T-helper 1 cell treated with Interleukin-12 subunit alpha and Interleukin-12 subunit beta and Interleukin-4 antibody, amounts not matched to agents 30 ng/mL and 1 ng/mL, for 36 hours (primary cell): ENCODE results near the gene HACL1. TPM values are rescaled to one million over a fixed set of nuclear protein-coding genes. Genes with fewer than 3 reads are reported as not detected.

Source experiments
- intact Hi-C: fragments of 100-400 bp; cut with micrococcal nuclease; formaldehyde crosslinking; loops from one replicate; pipeline ENCODE4 v1.15.1; 2024
- total RNA-seq: library from RNA; stranded (reverse); gene quantifications from 2 replicates; pipeline ENCODE4 v1.2.3, GENCODE V29; 2022

HACL1 gene
- total RNA-seq, 1 donor from 2014 or later: 20.6 TPM

GRCh38 chr3:15531346-15531745 lies 70.0 kb downstream of the HACL1 start:
- intact Hi-C loops: no loop called here

GRCh38 chr3:15528854-15529537 lies 72.4 kb downstream of the HACL1 start:
- intact Hi-C loops: no loop called here

DNA sequence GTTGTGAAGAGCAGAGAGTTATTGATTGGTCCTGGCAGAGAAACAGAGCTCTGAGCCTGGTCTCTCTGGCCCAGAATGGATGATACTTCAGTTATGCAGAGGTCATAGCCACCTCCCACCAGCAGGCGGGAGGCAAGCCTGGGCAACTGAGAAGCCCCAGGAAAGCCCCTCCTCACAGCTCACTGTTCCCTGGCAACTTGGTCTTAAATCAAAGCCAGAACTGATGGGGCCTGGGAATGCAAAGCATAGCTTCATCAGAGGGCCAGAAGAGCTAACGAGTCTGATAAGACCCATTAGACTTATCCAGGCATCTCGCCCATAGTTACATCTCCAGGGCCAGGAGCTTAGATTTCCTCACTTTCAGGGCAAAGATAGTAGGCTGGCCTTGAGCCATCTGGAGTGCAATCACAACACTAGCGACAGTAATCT lies 74.3 kb downstream of the HACL1 start:
- intact Hi-C loops: loop anchor here (1.0 kb wide), 1 partner anchor 8 kb away; no protein-coding TSS in a partner anchor

DNA sequence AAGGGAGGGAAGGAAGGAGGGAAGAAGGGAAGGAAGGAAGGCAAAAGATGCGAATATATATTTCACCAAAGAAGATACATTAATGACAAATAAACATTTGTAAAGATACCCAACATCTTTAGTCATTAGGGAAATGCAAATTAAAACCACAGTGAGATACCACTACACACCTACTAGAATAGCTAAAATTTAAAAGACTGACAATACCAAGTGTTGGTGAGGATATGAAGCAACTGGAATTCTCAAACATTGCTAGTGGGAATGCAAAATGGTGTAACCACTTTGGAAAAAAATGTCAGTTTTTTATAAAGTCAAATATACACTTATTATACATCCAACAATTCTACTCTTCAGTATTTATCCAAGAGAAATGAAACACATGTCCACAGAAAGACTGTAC lies 75.6 kb downstream of the HACL1 start:
- intact Hi-C loops: no loop called here

DNA sequence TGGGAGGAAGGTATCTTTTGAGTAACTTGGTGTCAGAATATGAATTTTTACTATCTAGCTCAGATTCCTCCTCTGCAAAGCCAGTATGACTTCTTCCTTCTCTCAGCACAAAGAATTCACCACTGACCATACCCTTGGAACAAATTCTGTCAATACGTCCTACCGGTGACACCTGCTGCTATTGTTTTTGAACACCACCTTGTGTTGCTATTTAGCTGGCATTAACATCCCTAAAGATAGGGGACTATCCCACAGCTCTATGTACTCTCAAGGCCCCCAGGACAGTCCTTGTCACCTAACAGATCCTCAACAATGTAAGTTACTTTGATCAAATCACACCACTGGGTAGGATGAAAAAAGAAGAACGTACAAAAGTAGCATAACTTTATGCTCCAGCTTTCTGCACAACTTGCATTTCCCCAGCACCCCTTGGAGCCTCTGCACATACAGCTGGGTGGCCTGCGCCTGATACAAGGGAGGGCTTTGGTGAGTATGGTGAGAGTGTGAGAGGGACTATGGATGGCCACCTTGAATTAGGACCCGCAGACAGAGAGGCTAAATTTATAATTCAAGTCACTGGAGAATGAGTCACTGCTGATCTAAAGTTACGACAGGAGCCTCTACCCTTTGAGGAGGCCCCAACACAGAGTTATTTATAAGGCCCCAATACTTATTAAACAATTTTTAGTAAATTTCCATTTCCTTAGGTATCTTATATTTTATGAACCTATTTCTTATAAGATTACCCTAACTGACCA lies 77.5 kb downstream of the HACL1 start:
- intact Hi-C loops: no loop called here

DNA sequence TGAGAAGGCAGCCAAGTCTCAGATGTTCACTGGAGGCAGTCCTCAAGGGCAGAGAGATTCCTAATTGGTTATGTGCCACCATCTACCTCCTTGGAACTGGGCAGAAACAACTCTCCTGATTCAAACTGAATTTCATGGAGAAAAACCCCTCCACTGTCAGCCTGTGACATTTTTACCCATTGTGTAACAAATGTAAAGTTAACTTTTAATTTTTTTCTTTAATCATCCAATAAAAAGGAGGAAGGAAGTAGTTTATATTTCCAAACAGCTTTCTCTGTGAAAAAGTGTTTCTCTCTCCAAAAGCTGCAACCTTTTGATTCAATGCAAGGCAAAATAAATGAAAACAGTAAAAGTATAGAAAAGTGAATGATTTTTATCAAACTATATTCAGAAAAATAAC lies 79.4 kb downstream of the HACL1 start:
- intact Hi-C loops: no loop called here

DNA sequence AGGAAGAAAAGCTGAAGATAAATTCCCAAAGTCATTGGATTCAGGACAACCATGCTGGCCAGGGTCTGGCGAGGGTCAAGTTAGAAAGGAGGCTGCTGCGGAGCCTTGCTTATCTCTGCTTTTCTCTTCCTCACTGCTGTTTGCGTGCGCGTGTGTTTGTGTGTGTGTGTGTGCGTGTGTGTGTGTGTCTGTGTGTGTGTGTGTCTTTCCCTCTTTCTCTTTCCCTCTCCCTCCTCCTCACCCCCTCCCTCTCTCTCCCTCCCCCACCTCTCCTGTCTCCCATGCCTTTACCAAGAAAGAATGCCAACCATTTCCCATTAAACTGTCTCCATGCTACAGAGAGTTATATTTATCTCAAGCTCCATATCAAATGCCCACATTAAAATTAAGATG lies 79.8 kb downstream of the HACL1 start, which contains the start of gene COLQ:
Gene COLQ (minus strand): TSS at position 134 of the 393 bp plus-strand sequence. CDS start 81 bp downstream, at position 53.
- intact Hi-C loops: no loop called here

GRCh38 chr3:15520804-15521572 lies 80.4 kb downstream of the HACL1 start:
- intact Hi-C loops: no loop called here

GRCh38 chr3:15520185-15520584 lies 81.2 kb downstream of the HACL1 start:
- intact Hi-C loops: no loop called here

GRCh38 chr3:15519096-15519495 lies 82.3 kb downstream of the HACL1 start:
- intact Hi-C loops: no loop called here

- intact Hi-C loops: no loop called here
Observed at GRCh38 chr3:15514663-15515340, 86.6 kb downstream of the HACL1 start.

DNA sequence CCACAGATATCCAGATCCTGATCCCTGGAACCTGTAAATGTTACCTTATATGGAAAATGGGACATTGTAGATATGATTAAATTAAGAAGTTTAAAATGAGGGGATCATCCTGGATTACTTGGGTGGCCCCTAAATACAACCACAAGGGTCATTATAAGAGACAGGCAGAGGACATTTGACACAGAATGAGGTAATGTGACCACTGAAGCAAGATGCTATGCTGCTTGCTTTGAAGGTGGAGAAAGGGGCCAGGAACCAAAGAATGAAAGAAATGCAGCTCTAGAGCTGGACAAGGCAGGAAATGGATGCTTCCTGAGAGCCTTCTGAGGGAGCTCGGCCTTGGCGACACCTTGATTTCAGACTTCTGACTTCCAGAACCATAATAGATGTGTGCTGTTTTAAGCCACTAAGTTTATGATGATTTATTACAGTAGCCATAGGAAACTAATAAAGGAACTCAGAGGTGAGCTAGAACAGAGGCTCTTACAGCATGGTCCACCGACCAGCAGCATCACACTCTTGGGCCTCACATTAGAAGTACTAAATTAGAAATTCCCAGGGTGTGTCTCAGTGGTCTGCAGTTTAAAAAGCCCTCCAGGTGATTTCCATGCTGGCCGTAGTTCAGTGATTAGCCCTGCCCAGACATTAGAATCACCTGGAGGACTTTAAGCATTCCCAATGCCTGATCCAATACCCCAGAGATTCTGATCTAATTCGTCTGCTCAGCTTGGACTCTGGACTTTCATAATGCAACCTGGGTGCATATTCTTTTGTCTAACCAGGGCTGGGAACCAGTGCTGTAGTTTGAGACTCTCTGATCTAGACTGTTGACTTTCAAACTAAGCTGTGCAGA lies 87.3 kb downstream of the HACL1 start:
- intact Hi-C loops: no loop called here

DNA sequence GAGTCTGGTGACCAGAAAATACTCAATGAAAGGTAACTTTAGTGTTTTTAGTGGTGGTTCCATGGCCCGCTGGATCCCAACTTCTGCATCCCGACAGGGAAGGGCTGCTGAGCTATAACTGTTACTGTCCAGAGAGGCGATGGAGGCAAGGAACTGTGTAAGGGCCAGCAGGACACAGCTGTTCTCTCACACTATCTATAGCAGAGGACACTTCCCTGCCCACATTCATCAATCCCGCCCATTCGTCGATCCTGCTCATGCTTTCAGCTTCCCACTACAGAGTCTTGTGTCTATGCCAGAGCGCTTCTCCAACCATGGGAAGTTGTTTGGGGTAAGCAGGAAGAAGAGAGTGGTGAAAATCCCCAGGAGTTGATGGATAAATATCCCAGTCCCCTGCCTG lies 88.3 kb downstream of the HACL1 start:
- intact Hi-C loops: no loop called here

GRCh38 chr3:15512166-15512565 lies 89.2 kb downstream of the HACL1 start:
- intact Hi-C loops: no loop called here

DNA sequence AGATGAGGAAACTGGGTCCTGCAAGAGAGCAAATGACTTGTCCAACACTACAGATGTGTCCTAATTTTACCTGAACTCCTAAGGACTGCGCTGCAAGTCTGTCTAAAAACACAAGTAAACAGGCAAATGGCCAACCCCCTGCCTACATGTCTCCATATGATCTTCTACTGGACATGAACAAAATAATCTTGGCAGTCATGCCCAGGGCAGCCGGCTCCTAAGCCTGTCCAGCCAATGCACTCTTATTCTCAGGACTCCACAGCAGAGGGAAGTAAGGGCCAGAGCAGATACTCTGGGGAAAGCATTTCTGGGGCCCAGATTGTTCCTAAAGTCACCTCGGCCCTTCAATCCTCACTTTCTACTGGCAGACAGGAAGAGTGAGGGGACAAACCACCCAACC lies 90.2 kb downstream of the HACL1 start:
- intact Hi-C loops: no loop called here

Other genes starting within 250 kb of the HACL1 start
- gene METTL6, start 174.0 kb downstream of the HACL1 start, total RNA-seq: 15.1 and 16.4 TPM in 2 replicates
- gene EAF1, start 174.0 kb downstream of the HACL1 start, total RNA-seq: 30.0 and 31.6 TPM in 2 replicates
- gene COLQ, start 79.9 kb downstream of the HACL1 start, total RNA-seq: 3.6 and 3.8 TPM in 2 replicates
- gene BTD, start 176 bp upstream of the HACL1 start, total RNA-seq: 5.6 and 6.9 TPM in 2 replicates
- gene ANKRD28, start 196.4 kb upstream of the HACL1 start, total RNA-seq: 53.6 and 54.0 TPM in 2 replicates